Prostate gland (tissue), 2 donors: ENCODE measurements around the gene PLA2G2D. TPM values are rescaled to one million over a fixed set of nuclear protein-coding genes. Genes with fewer than 3 reads are reported as not detected.

Experiments used
- DNase-seq: peaks from one replicate; pipeline ENCODE4 v3.0.0-alpha.2; 2019; ENCODE audit warnings: low spot score
- H3K27ac ChIP-seq, 2 donors: fragments of 200-600 bp; sonication (generic); 2 replicates each; pipeline ENCODE4 v1.5.1; 2017 to 2019
- H3K27me3 ChIP-seq: fragments of 200-600 bp; sonication (generic); replicated peaks from 2 replicates; pipeline ENCODE4 v1.5.1; 2019; ENCODE audit not compliant: insufficient read depth
- H3K36me3 ChIP-seq, 2 donors: fragments of 200-600 bp; sonication (generic); 1 replicate in 1 of 2; 2 replicates in 1 of 2; pipeline versions ENCODE4 v1.5.1 to v1.8.1; 2017 to 2019
- H3K4me1 ChIP-seq: fragments of 200-600 bp; sonication (generic); replicated peaks from 2 replicates; pipeline ENCODE4 v1.5.1; 2019
- H3K4me3 ChIP-seq, 2 donors: fragments of 200-600 bp; sonication (generic); 2 replicates each; pipeline ENCODE4 v1.5.1; 2017 to 2019
- H3K9me3 ChIP-seq: fragments of 200-600 bp; sonication (generic); 2 replicates; pipeline ENCODE4 v1.5.1; 2017
- CTCF ChIP-seq, 4 experiments: fragments of 200-600 bp in 2 of 4; fragments of 450-650 bp in 2 of 4; sonication (generic) in 2 of 4; IDR thresholded peaks; 1 replicate in 3 of 4; 2 replicates in 1 of 4; pipeline ENCODE4 v1.5.1; 2016 to 2019; ENCODE audit warnings: antibody characterized with exemption in 4 of 4, mild to moderate bottlenecking in 2 of 4, moderate library complexity in 2 of 4
- POLR2A ChIP-seq: fragments of 450-650 bp; IDR thresholded peaks from one replicate; pipeline ENCODE4 v1.6.1; 2016; ENCODE audit warnings: antibody characterized with exemption, mild to moderate bottlenecking
- POLR2AphosphoS5 ChIP-seq: sonication (generic); formaldehyde crosslinking; IDR thresholded peaks from one replicate; pipeline ENCODE4 v1.6.1; 2017; ENCODE audit warnings: antibody characterized with exemption
- WGBS: methylation state at CpG from one replicate; pipeline ENCODE4 v1.1.5; 2018; 5-methylcytosine and 5-hydroxymethylcytosine counted together
- intact Hi-C: fragments of 100-400 bp; cut with DNase I; formaldehyde crosslinking; loops from one replicate; pipeline ENCODE4 v1.14.2; 2022
- total RNA-seq, 2 donors: library from RNA; depleted of rRNA; stranded (reverse); fragments of >200 nt; gene quantifications; one replicate each; pipeline ENCODE4 v1.1.0, GENCODE V29; 2016

PLA2G2D gene
- total RNA-seq, 2 donors from 2014 or later, result not detected

GRCh38 chr1:20126041-20126805, 6.9 kb upstream of the PLA2G2D start:
- WGBS, result 77% methylated on average over 9 of the region's 9 CpGs

GRCh38 chr1:20125100-20125499, 5.8 kb upstream of the PLA2G2D start:
- H3K4me1 ChIP-seq, result no peaks in the 10 kb centered on the region
- intact Hi-C loops, result no loop called here
- H3K9me3 ChIP-seq, result no peaks in the 10 kb centered on the region
- WGBS, result 65% methylated on average over 10 of the region's 10 CpGs
- no peaks in the 10 kb centered on the region for H3K27me3 ChIP-seq
- H3K4me3 ChIP-seq, result no peak overlapping the region
- no peak for DNase-seq
- H3K27ac ChIP-seq, result no peak overlapping the region
- H3K36me3 ChIP-seq, result no peaks in the 10 kb centered on the region
- TF ChIP-seq POLR2A (no peak), POLR2AphosphoS5 (no peak), CTCF (IDR thresholded peaks at IDR 0.05) (no peak)

More at GRCh38 chr1:20126041-20126805, 6.9 kb upstream of the PLA2G2D start:
- TF ChIP-seq POLR2A (no peak), POLR2AphosphoS5 (no peak), CTCF (IDR thresholded peaks at IDR 0.05) (no peak)
- H3K27ac ChIP-seq, result no peak overlapping the region
- no peaks in the 10 kb centered on the region for H3K4me1 ChIP-seq
- no peaks in the 10 kb centered on the region for H3K36me3 ChIP-seq
- no peaks in the 10 kb centered on the region for H3K27me3 ChIP-seq
- no peaks in the 10 kb centered on the region for H3K9me3 ChIP-seq
- no peak for DNase-seq
- intact Hi-C loops, result no loop called here
- no peak overlapping the region for H3K4me3 ChIP-seq

- no peaks in the 10 kb centered on the region for H3K4me1 ChIP-seq
- DNase-seq, result peak; percentile 37
- intact Hi-C loops, result no loop called here
- no peaks in the 10 kb centered on the region for H3K9me3 ChIP-seq
- H3K36me3 ChIP-seq, result no peaks in the 10 kb centered on the region
- no peak overlapping the region for H3K27ac ChIP-seq
- H3K4me3 ChIP-seq, result no peak overlapping the region
- no peak for TF ChIP-seq POLR2AphosphoS5
- TF ChIP-seq POLR2A, result no peak
- TF ChIP-seq CTCF (IDR thresholded peaks at IDR 0.05), result no peak
- 45% methylated on average over 7 of the region's 7 CpGs for WGBS
- no peaks in the 10 kb centered on the region for H3K27me3 ChIP-seq
Observed at GRCh38 chr1:20124456-20125057, 5.2 kb upstream of the PLA2G2D start.

GRCh38 chr1:20123722-20124455, 4.6 kb upstream of the PLA2G2D start:
- no peak overlapping the region for H3K27ac ChIP-seq
- intact Hi-C loops, result no loop called here
- DNase-seq, result no peak
- WGBS, result 75% methylated on average over 10 of the region's 10 CpGs
- no peaks in the 10 kb centered on the region for H3K36me3 ChIP-seq
- no peak overlapping the region for H3K4me3 ChIP-seq
- H3K4me1 ChIP-seq, result no peaks in the 10 kb centered on the region
- H3K9me3 ChIP-seq, result no peaks in the 10 kb centered on the region
- TF ChIP-seq CTCF (IDR thresholded peaks at IDR 0.05) (no peak), POLR2A (no peak), POLR2AphosphoS5 (no peak)
- H3K27me3 ChIP-seq, result no peaks in the 10 kb centered on the region
